SK-N-SH (cell line): ENCODE data around the gene STMND1. TPM values are rescaled to one million over a fixed set of nuclear protein-coding genes. Genes with fewer than 3 reads are reported as not detected.

Experiments
- CTCF ChIA-PET: fragments of 300-600, 350-600 bp; formaldehyde crosslinking; extraction: SDS; loops from one replicate; lab custom pipeline; 2021; lab: Yijun Ruan, JAX
- POLR2A ChIA-PET: fragments of 350-600 bp; sonication (Branson Sonifier 250); formaldehyde crosslinking; extraction: SDS; loops from one replicate; lab custom pipeline; 2020; ENCODE audit warnings: antibody characterized with exemption, inconsistent platforms; lab: Yijun Ruan, JAX
- DNase-seq: peaks from one replicate; pipeline ENCODE4 v3.0.0; 2012
- H2AFZ ChIP-seq: fragments of 200-600 bp; sonication (generic); 2 replicates; pipeline ENCODE4 v1.8.1; 2016; ENCODE audit warnings: antibody characterized with exemption, mild to moderate bottlenecking, low read depth
- H3F3A ChIP-seq: fragments of 200-600 bp; sonication (generic); replicated peaks from 2 replicates; pipeline ENCODE3; 2016; ENCODE audit warnings: antibody characterized with exemption, mild to moderate bottlenecking; ENCODE audit not compliant: insufficient read depth
- H3K27ac ChIP-seq, 2 experiments: fragments of 200-500 bp in 1 of 2; fragments of 200-600 bp in 1 of 2; sonication (Bioruptor generic) in 1 of 2; sonication (generic), shearing (Covaris generic) in 1 of 2; 2 replicates each; pipeline versions ENCODE4 v1.5.1 to v1.6.1; 2014 to 2016; ENCODE audit warnings: low read depth in 2 of 2, inconsistent platforms in 1 of 2, low read length in 1 of 2, mild to moderate bottlenecking in 1 of 2, mixed read lengths in 1 of 2
- H3K27me3 ChIP-seq: fragments of 200-600 bp; sonication (generic), shearing (Covaris generic); 2 replicates; pipeline ENCODE4 v1.6.1; 2016; ENCODE audit warnings: mixed run types; ENCODE audit not compliant: insufficient read depth
- H3K36me3 ChIP-seq, 2 experiments: fragments of 200-500 bp in 1 of 2; fragments of 200-600 bp in 1 of 2; sonication (Bioruptor generic) in 1 of 2; sonication (generic) in 1 of 2; replicated peaks in 1 of 2; 2 replicates each; pipeline versions ENCODE3 to v1.5.1; 2014 to 2016; ENCODE audit warnings: low read length in 1 of 2, mild to moderate bottlenecking in 1 of 2; ENCODE audit not compliant: insufficient read depth in 2 of 2, control insufficient read depth in 1 of 2
- H3K4me1 ChIP-seq, 2 experiments: fragments of 200-500 bp in 1 of 2; fragments of 200-600 bp in 1 of 2; sonication (Bioruptor generic) in 1 of 2; sonication (generic), shearing (Covaris generic) in 1 of 2; 2 replicates each; pipeline versions ENCODE4 v1.5.1 to v1.6.1; 2014 to 2016; ENCODE audit warnings: low read depth in 1 of 2, low read length in 1 of 2, mixed run types in 1 of 2; ENCODE audit not compliant: insufficient read depth in 2 of 2, control insufficient read depth in 1 of 2
- H3K4me2 ChIP-seq: fragments of 200-600 bp; sonication (generic), shearing (Covaris generic); 2 replicates; pipeline ENCODE4 v1.6.1; 2017; ENCODE audit warnings: mixed run types
- H3K4me3 ChIP-seq, 2 experiments: fragments of 200-500 bp in 1 of 2; fragments of 200-600 bp in 1 of 2; sonication (Bioruptor generic) in 1 of 2; sonication (generic), shearing (Covaris generic) in 1 of 2; 2 replicates each; pipeline versions ENCODE4 v1.5.1 to v1.8.1; 2014 to 2016; ENCODE audit warnings: low read depth in 2 of 2, inconsistent platforms in 1 of 2, low read length in 1 of 2, mild to moderate bottlenecking in 1 of 2, mixed read lengths in 1 of 2, moderate library complexity in 1 of 2
- H3K79me2 ChIP-seq: fragments of 200-600 bp; sonication (generic); 2 replicates; pipeline ENCODE4 v1.8.1; 2017; ENCODE audit warnings: mild to moderate bottlenecking; ENCODE audit not compliant: insufficient read depth
- H3K9ac ChIP-seq: fragments of 200-600 bp; sonication (generic); 2 replicates; pipeline ENCODE4 v1.6.1; 2017; ENCODE audit warnings: mixed run types
- H3K9me2 ChIP-seq: fragments of 200-600 bp; sonication (generic); 2 replicates; pipeline ENCODE4 v1.6.1; 2017; ENCODE audit warnings: mixed run types
- H3K9me3 ChIP-seq: fragments of 200-600 bp; sonication (generic); 2 replicates; pipeline ENCODE4 v1.6.1; 2017; ENCODE audit warnings: mixed run types, mild to moderate bottlenecking, moderate library complexity
- H4K20me1 ChIP-seq: fragments of 200-600 bp; sonication (generic); 2 replicates; pipeline ENCODE4 v1.6.1; 2017; ENCODE audit warnings: mild to moderate bottlenecking, mixed run types; ENCODE audit not compliant: insufficient read depth
- CHD2 ChIP-seq: fragments of 150-350 bp; IDR thresholded peaks from 2 replicates; pipeline ENCODE4 v1.6.1; 2018; ENCODE audit warnings: low read length; ENCODE audit not compliant: partially characterized antibody
- EZH2phosphoT487 ChIP-seq: fragments of 200-600 bp; sonication (generic); IDR thresholded peaks from 2 replicates; pipeline ENCODE4 v1.6.1; 2017; ENCODE audit warnings: low read depth, mixed run types, mild to moderate bottlenecking, antibody characterized with exemption, moderate library complexity, borderline replicate concordance
- FOXM1 ChIP-seq: IDR thresholded peaks from 2 replicates; pipeline ENCODE4 v1.4.0; 2012; ENCODE audit warnings: low read depth, mild to moderate bottlenecking
- GABPA ChIP-seq: IDR thresholded peaks from 2 replicates; pipeline ENCODE4 v1.4.0; 2012; ENCODE audit warnings: low read depth, mild to moderate bottlenecking
- GATA2 ChIP-seq: sonication (generic); formaldehyde crosslinking; IDR thresholded peaks from 2 replicates; pipeline ENCODE4 v1.5.0; 2020; ENCODE audit warnings: mild to moderate bottlenecking, missing genetic modification reagents
- MEF2A ChIP-seq: IDR thresholded peaks from 2 replicates; pipeline ENCODE4 v1.4.0; 2012; ENCODE audit warnings: low read depth, borderline replicate concordance
- MXI1 ChIP-seq: IDR thresholded peaks from 2 replicates; pipeline ENCODE4 v1.6.1; 2012; ENCODE audit warnings: mild to moderate bottlenecking, low read depth, low read length, improper control_type of control experiment
- TAF1 ChIP-seq: IDR thresholded peaks from 2 replicates; pipeline ENCODE4 v1.6.1; 2012; ENCODE audit warnings: low read depth, mild to moderate bottlenecking, low read length, moderate library complexity, borderline replicate concordance
- WGBS: methylation state at CpG from one replicate; pipeline ENCODE4 v1.1.6; 2017; ENCODE audit warnings: low lambda C conversion rate; 5-methylcytosine and 5-hydroxymethylcytosine counted together
- polyA plus RNA-seq, 3 experiments: library from polyadenylated mRNA; depleted of rRNA; stranded (reverse); fragments of >200 nt; gene quantifications; 2 replicates each; pipeline ENCODE4 v1.2.3, GENCODE V29; 2012
- TF ChIP-seq, protein P1 (sequence below): fragments of 200-600 bp; sonication (generic); IDR thresholded peaks from 2 replicates; pipeline ENCODE4 v1.6.1; 2017; ENCODE audit warnings: antibody characterized with exemption, mild to moderate bottlenecking, moderate library complexity
- TF ChIP-seq, protein P2 (sequence below): IDR thresholded peaks from 2 replicates; pipeline ENCODE4 v1.4.0; 2012; ENCODE audit warnings: low read depth, borderline replicate concordance
- TF ChIP-seq, protein P3 (sequence below): IDR thresholded peaks from 2 replicates; pipeline ENCODE4 v1.4.0; 2012; ENCODE audit warnings: low read depth, borderline replicate concordance
- TF ChIP-seq, protein P4 (sequence below): IDR thresholded peaks from 2 replicates; pipeline ENCODE4 v1.6.1; 2012; ENCODE audit warnings: mild to moderate bottlenecking, low read depth, low read length, moderate library complexity
- TF ChIP-seq, protein P5 (sequence below): fragments of 150-350 bp; IDR thresholded peaks from 2 replicates; pipeline ENCODE4 v1.6.1; 2017; ENCODE audit warnings: antibody characterized with exemption, low read length, low read depth, borderline replicate concordance
- TF ChIP-seq, protein P6 (sequence below): IDR thresholded peaks from 2 replicates; pipeline ENCODE4 v1.4.0; 2012; ENCODE audit warnings: low read depth

STMND1 gene
- polyA plus RNA-seq, 1 of the 3 experiments (the other 2 are of a cell fraction), result not detected

DNA sequence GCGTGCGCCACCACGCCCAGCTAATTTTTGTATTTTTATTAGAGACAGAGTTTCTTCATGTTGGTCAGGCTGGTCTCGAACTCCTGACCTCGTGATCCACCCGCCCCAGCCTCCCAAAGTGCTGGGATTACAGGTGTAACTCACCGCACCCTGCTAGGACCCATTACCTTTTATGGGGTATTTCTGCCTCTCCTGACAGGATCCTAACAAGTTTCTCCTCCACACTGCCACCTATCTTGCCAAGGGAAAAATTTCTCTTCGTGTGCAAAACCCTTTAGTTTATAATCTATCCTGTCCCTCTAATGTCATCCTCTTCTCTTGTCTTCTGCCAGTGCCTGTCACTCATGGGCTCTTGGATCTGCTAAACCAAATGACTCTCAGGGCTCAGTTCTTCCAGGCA lies 1.9 kb downstream of the STMND1 start:
- Histone ChIP-seq H3K4me2 (no peak overlapping the region), H3F3A (no peaks in the 10 kb centered on the region), H3K27me3 (peaks cover 17% of the 10 kb centered on the region; the same call in 1 of the 2 replicates), H4K20me1 (no peaks in the 10 kb centered on the region), H3K4me1 (peaks cover 0 to 5% of the 10 kb centered on the region in 2 experiments; a peak in 1 of 4 replicates), H3K9ac (no peak overlapping the region), H3K4me3 (no peak overlapping the region), H3K36me3 (no peaks in the 10 kb centered on the region), H3K27ac (no peak overlapping the region), H3K9me3 (no peaks in the 10 kb centered on the region), H2AFZ (no peak overlapping the region), H3K79me2 (no peaks in the 10 kb centered on the region), H3K9me2 (no peaks in the 10 kb centered on the region)
- 69% methylated on average over 8 of the region's 8 CpGs for WGBS
- DNase-seq, result no peak
- ChIA-PET CTCF (interaction anchor here (0.7 kb wide), 1 partner anchor 17 kb away, joined by 3 read pairs; no protein-coding TSS in a partner anchor), POLR2A (no interaction called here)
- TF ChIP-seq MEF2A, result no peak
- TF ChIP-seq, protein P1, sequence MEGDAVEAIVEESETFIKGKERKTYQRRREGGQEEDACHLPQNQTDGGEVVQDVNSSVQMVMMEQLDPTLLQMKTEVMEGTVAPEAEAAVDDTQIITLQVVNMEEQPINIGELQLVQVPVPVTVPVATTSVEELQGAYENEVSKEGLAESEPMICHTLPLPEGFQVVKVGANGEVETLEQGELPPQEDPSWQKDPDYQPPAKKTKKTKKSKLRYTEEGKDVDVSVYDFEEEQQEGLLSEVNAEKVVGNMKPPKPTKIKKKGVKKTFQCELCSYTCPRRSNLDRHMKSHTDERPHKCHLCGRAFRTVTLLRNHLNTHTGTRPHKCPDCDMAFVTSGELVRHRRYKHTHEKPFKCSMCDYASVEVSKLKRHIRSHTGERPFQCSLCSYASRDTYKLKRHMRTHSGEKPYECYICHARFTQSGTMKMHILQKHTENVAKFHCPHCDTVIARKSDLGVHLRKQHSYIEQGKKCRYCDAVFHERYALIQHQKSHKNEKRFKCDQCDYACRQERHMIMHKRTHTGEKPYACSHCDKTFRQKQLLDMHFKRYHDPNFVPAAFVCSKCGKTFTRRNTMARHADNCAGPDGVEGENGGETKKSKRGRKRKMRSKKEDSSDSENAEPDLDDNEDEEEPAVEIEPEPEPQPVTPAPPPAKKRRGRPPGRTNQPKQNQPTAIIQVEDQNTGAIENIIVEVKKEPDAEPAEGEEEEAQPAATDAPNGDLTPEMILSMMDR, result peak; percentile 30; the same call in 1 of the 2 replicates

DNA sequence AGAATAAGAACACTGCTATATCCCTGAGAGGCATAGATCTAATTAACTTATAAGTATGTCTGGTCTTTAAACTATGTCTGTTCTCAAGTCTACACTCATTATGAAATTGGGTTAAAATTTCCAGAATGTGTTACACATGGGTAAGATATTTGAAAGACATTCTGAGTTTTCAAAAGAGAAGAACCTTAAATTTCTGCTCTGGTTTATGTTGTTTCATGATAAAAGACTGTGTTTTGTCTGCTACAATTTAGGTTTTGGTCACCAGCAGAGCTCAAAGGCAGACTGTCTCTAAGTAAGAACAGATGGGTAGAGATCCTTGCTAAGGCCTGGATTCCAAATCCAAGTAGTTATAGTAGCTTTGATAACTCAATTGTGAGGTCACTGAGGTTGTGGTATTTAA lies 6.0 kb downstream of the STMND1 start:
- no peak overlapping the region for H2AFZ ChIP-seq
- no peak overlapping the region for H3K9ac ChIP-seq
- H3K36me3 ChIP-seq, result no peaks in the 10 kb centered on the region
- H3K4me1 ChIP-seq, result no peaks in the 10 kb centered on the region
- H3K9me3 ChIP-seq, result no peaks in the 10 kb centered on the region
- no peaks in the 10 kb centered on the region for H3F3A ChIP-seq
- no peak overlapping the region for H3K27ac ChIP-seq
- no peaks in the 10 kb centered on the region for H3K79me2 ChIP-seq
- H3K4me2 ChIP-seq, result no peak overlapping the region
- peaks cover 3% of the 10 kb centered on the region; the same call in 1 of the 2 replicates for H3K27me3 ChIP-seq
- no peaks in the 10 kb centered on the region for H4K20me1 ChIP-seq
- no peaks in the 10 kb centered on the region for H3K9me2 ChIP-seq
- POLR2A ChIA-PET, result no interaction called here
- H3K4me3 ChIP-seq, result no peak overlapping the region
- no peak for DNase-seq
- CTCF ChIA-PET, result no interaction called here
- TF ChIP-seq EZH2phosphoT487 (no peak), TAF1 (no peak), GATA2 (CRISPR knock-in tag) (no peak), CHD2 (no peak), MEF2A (no peak), MXI1 (no peak), FOXM1 (no peak), GABPA (no peak)
- TF ChIP-seq, protein P2, sequence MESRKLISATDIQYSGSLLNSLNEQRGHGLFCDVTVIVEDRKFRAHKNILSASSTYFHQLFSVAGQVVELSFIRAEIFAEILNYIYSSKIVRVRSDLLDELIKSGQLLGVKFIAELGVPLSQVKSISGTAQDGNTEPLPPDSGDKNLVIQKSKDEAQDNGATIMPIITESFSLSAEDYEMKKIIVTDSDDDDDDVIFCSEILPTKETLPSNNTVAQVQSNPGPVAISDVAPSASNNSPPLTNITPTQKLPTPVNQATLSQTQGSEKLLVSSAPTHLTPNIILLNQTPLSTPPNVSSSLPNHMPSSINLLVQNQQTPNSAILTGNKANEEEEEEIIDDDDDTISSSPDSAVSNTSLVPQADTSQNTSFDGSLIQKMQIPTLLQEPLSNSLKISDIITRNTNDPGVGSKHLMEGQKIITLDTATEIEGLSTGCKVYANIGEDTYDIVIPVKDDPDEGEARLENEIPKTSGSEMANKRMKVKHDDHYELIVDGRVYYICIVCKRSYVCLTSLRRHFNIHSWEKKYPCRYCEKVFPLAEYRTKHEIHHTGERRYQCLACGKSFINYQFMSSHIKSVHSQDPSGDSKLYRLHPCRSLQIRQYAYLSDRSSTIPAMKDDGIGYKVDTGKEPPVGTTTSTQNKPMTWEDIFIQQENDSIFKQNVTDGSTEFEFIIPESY, result no peak
- TF ChIP-seq, protein P3, sequence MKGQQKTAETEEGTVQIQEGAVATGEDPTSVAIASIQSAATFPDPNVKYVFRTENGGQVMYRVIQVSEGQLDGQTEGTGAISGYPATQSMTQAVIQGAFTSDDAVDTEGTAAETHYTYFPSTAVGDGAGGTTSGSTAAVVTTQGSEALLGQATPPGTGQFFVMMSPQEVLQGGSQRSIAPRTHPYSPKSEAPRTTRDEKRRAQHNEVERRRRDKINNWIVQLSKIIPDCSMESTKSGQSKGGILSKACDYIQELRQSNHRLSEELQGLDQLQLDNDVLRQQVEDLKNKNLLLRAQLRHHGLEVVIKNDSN, result no peak
- TF ChIP-seq, protein P1, result no peak
- TF ChIP-seq, protein P4, sequence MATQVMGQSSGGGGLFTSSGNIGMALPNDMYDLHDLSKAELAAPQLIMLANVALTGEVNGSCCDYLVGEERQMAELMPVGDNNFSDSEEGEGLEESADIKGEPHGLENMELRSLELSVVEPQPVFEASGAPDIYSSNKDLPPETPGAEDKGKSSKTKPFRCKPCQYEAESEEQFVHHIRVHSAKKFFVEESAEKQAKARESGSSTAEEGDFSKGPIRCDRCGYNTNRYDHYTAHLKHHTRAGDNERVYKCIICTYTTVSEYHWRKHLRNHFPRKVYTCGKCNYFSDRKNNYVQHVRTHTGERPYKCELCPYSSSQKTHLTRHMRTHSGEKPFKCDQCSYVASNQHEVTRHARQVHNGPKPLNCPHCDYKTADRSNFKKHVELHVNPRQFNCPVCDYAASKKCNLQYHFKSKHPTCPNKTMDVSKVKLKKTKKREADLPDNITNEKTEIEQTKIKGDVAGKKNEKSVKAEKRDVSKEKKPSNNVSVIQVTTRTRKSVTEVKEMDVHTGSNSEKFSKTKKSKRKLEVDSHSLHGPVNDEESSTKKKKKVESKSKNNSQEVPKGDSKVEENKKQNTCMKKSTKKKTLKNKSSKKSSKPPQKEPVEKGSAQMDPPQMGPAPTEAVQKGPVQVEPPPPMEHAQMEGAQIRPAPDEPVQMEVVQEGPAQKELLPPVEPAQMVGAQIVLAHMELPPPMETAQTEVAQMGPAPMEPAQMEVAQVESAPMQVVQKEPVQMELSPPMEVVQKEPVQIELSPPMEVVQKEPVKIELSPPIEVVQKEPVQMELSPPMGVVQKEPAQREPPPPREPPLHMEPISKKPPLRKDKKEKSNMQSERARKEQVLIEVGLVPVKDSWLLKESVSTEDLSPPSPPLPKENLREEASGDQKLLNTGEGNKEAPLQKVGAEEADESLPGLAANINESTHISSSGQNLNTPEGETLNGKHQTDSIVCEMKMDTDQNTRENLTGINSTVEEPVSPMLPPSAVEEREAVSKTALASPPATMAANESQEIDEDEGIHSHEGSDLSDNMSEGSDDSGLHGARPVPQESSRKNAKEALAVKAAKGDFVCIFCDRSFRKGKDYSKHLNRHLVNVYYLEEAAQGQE, result no peak
- TF ChIP-seq, protein P5, sequence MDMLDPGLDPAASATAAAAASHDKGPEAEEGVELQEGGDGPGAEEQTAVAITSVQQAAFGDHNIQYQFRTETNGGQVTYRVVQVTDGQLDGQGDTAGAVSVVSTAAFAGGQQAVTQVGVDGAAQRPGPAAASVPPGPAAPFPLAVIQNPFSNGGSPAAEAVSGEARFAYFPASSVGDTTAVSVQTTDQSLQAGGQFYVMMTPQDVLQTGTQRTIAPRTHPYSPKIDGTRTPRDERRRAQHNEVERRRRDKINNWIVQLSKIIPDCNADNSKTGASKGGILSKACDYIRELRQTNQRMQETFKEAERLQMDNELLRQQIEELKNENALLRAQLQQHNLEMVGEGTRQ, result no peak
- TF ChIP-seq, protein P6, sequence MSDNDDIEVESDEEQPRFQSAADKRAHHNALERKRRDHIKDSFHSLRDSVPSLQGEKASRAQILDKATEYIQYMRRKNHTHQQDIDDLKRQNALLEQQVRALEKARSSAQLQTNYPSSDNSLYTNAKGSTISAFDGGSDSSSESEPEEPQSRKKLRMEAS, result no peak
